ENCODE data around the gene ADORA1.

Gene ADORA1

GRCh38 chr1:203181586-203182386, 54.3 kb downstream of the ADORA1 start:
- no peaks in the 10 kb centered on the region for H3K9me3 Mint-ChIP-seq
- ATAC-seq = no peak
- peaks cover 4% of the 10 kb centered on the region for H3K27me3 Mint-ChIP-seq
- no peak overlapping the region for H3K4me3 Mint-ChIP-seq
- no peaks in the 10 kb centered on the region for H3K36me3 Mint-ChIP-seq (ENCODE audit: low read depth)
- DNase-seq = no peak
- peaks cover 4% of the 10 kb centered on the region for H3K4me1 Mint-ChIP-seq
- H3K27ac Mint-ChIP-seq = no peak overlapping the region

GRCh38 chr1:203182387-203182953, 54.9 kb downstream of the ADORA1 start:
- H3K4me1 Mint-ChIP-seq = peaks cover 8% of the 10 kb centered on the region
- no peaks in the 10 kb centered on the region for H3K9me3 Mint-ChIP-seq
- H3K36me3 Mint-ChIP-seq (ENCODE audit: low read depth) = no peaks in the 10 kb centered on the region
- H3K4me3 Mint-ChIP-seq = no peak overlapping the region
- H3K27me3 Mint-ChIP-seq = peaks cover 6% of the 10 kb centered on the region
- no peak overlapping the region for H3K27ac Mint-ChIP-seq
- ATAC-seq (no peak), DNase-seq (no peak)

GRCh38 chr1:203183828-203184227, 56.3 kb downstream of the ADORA1 start:
- H3K4me3 Mint-ChIP-seq = no peak overlapping the region
- ATAC-seq (no peak), DNase-seq (no peak)
- H3K9me3 Mint-ChIP-seq = no peaks in the 10 kb centered on the region
- no peak overlapping the region for H3K27ac Mint-ChIP-seq
- peaks cover 8% of the 10 kb centered on the region for H3K4me1 Mint-ChIP-seq
- no peaks in the 10 kb centered on the region for H3K36me3 Mint-ChIP-seq (ENCODE audit: low read depth)
- H3K27me3 Mint-ChIP-seq = peaks cover 8% of the 10 kb centered on the region

DNA sequence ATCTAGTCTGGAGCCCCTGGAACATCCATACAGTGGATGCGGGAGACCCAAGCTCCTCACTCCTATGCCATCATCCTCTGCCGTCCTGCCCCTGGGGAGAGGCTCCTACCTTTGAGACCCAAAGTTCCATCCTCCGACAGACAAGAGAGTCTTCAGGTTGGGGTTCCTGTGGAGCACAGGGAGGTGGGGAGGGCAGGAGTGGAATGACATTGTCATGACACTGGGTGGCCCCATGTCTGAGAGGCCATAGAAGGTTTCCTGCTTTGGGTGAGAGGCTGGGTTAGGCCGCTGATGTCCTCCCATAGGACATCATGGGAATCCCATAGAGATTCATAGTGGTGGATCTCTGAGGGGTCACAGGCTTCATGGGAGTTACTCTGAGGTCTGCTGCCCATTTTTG, 56.9 kb downstream of the ADORA1 start:
- H3K4me3 Mint-ChIP-seq = no peak overlapping the region
- DNase-seq (no peak), ATAC-seq (no peak)
- no peak overlapping the region for H3K27ac Mint-ChIP-seq
- H3K36me3 Mint-ChIP-seq (ENCODE audit: low read depth) = no peaks in the 10 kb centered on the region
- peaks cover 8% of the 10 kb centered on the region for H3K27me3 Mint-ChIP-seq
- peaks cover 8% of the 10 kb centered on the region for H3K4me1 Mint-ChIP-seq
- no peaks in the 10 kb centered on the region for H3K9me3 Mint-ChIP-seq

DNA sequence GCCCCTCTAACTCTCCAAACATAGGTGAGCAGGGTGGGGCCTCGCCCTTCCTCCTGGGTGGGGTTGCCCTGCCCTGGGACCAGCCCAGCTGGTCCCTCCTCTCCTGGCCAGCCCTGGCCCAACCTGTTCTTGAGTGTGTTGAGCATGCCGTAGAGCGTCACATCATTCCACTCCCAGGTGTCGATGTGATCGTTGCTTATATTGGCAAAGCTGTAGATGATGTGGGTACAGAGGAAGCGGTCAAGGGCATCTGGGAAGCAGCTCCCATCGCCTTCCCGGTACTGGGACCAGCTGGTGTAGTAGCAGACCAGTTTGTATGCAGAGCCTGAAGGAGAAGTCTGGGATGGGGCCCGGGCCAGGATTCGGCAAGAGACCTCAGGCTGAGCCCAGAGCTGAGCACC, 57.5 kb downstream of the ADORA1 start:
- DNase-seq = no peak
- Mint-ChIP-seq H3K27me3 (peaks cover 8% of the 10 kb centered on the region), H3K4me1 (peaks cover 8% of the 10 kb centered on the region), H3K36me3 (ENCODE audit: low read depth) (no peaks in the 10 kb centered on the region), H3K4me3 (no peak overlapping the region), H3K9me3 (no peaks in the 10 kb centered on the region), H3K27ac (no peak overlapping the region)
- no peak for ATAC-seq

GRCh38 chr1:203185585-203185984, 58.1 kb downstream of the ADORA1 start:
- H3K9me3 Mint-ChIP-seq = no peaks in the 10 kb centered on the region
- no peaks in the 10 kb centered on the region for H3K36me3 Mint-ChIP-seq (ENCODE audit: low read depth)
- no peak overlapping the region for H3K27ac Mint-ChIP-seq
- DNase-seq = no peak
- H3K4me3 Mint-ChIP-seq = no peak overlapping the region
- H3K4me1 Mint-ChIP-seq = peaks cover 8% of the 10 kb centered on the region
- ATAC-seq = no peak
- H3K27me3 Mint-ChIP-seq = peaks cover 8% of the 10 kb centered on the region

DNA sequence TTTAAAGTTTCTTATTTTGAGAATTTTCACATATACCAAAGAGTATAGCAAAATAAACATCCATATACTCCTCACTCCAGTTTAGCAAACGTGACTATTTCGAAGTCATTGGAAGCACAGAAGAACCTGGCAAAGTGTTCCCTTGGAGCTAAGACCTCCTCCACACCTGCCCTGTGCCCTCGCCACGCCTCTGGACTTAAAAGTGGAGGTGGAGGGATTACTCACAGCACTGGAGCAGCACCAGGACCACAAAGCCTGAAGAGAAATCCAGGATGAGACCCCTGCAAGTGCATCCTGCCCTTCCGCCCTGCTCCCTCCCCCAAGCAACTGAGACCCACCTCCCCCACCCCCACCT, 58.5 kb downstream of the ADORA1 start:
- H3K4me1 Mint-ChIP-seq = peaks cover 8% of the 10 kb centered on the region
- no peak overlapping the region for H3K4me3 Mint-ChIP-seq
- H3K27ac Mint-ChIP-seq = no peak overlapping the region
- no peaks in the 10 kb centered on the region for H3K36me3 Mint-ChIP-seq (ENCODE audit: low read depth)
- DNase-seq = no peak
- ATAC-seq = no peak
- H3K9me3 Mint-ChIP-seq = no peaks in the 10 kb centered on the region
- peaks cover 8% of the 10 kb centered on the region for H3K27me3 Mint-ChIP-seq

- Mint-ChIP-seq H3K27ac (no peak within 1 kb of the TSS), H3K4me3 (no peak within 1 kb of the TSS), H3K27me3 (peaks cover 8% of the 10 kb centered on the region), H3K9me3 (no peaks in the 10 kb centered on the region), H3K4me1 (peaks cover 8% of the 10 kb centered on the region), H3K36me3 (ENCODE audit: low read depth) (no peaks in the 10 kb centered on the region)
- DNase-seq = no peak
- peak; percentile 29 for ATAC-seq
Measured at GRCh38 chr1:203186446-203187303, 59.1 kb downstream of the ADORA1 start, which contains the start of gene CHI3L1. Gene CHI3L1 (minus strand): TSS chr1:203186704. CDS start chr1:203186623, 81 bp downstream.

- Mint-ChIP-seq H3K4me1 (peaks cover 8% of the 10 kb centered on the region), H3K4me3 (no peak overlapping the region), H3K27ac (no peak overlapping the region), H3K36me3 (ENCODE audit: low read depth) (no peaks in the 10 kb centered on the region), H3K27me3 (peaks cover 8% of the 10 kb centered on the region), H3K9me3 (no peaks in the 10 kb centered on the region)
- ATAC-seq (no peak), DNase-seq (no peak)
Measured at GRCh38 chr1:203187304-203187685, 59.8 kb downstream of the ADORA1 start.

GRCh38 chr1:203187689-203188264, 60.3 kb downstream of the ADORA1 start:
- Mint-ChIP-seq H3K27ac (no peak overlapping the region), H3K4me3 (no peak overlapping the region), H3K36me3 (ENCODE audit: low read depth) (no peaks in the 10 kb centered on the region), H3K4me1 (peaks cover 8% of the 10 kb centered on the region), H3K9me3 (no peaks in the 10 kb centered on the region), H3K27me3 (peaks cover 8% of the 10 kb centered on the region)
- ATAC-seq = no peak
- DNase-seq = no peak

DNA sequence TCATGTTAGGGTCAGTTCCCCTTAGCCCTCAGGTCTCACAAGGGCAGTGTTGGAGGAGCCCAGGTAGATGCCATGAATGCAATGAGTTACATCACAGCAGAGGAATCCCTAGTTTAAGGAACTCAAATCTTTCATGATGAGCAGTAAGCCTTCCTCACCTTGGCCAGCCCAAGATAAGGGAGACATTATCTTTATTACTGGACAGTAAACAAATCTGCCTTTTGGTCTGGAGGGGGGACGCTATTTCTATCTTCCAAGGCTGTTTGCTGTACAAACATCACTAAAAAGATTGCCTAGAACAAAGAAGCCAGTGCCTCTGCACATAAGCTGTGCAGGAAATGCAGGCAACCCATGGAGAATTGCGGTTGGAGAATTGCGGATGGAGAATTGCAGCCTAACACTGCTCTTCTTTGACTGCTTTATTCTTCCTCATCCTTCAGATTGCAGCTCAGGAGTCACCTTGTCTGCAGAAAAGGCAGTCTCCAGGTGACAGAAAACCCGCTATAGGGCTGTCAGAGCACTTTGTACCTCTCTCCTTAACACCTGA, 61.2 kb downstream of the ADORA1 start:
- H3K4me1 Mint-ChIP-seq = peaks cover 8% of the 10 kb centered on the region
- no peak overlapping the region for H3K4me3 Mint-ChIP-seq
- no peak for ATAC-seq
- no peak for DNase-seq
- peaks cover 8% of the 10 kb centered on the region for H3K27me3 Mint-ChIP-seq
- no peaks in the 10 kb centered on the region for H3K9me3 Mint-ChIP-seq
- H3K36me3 Mint-ChIP-seq (ENCODE audit: low read depth) = no peaks in the 10 kb centered on the region
- no peak overlapping the region for H3K27ac Mint-ChIP-seq

DNA sequence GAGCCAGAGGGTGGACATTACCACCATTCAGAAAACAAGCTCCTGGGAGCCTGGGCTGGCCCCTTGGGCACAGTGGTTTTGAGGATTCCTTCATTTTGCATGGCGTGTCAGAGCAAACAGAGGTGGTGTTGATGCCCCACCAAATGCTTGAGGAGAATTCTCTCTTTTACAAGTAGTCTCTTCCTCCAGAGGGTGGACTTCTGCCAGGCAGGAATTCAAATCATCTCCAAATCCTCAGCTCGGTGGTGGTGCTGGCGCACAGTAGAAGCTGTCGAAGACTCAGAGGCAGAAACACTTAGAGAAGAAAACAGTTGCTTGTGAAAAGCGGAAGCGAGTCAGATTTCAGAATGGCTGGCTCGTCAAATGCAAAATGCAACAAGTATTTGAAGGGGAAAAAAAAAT, 62.4 kb downstream of the ADORA1 start:
- H3K36me3 Mint-ChIP-seq (ENCODE audit: low read depth) = no peaks in the 10 kb centered on the region
- DNase-seq (no peak), ATAC-seq (no peak)
- no peak overlapping the region for H3K27ac Mint-ChIP-seq
- no peak overlapping the region for H3K4me3 Mint-ChIP-seq
- H3K9me3 Mint-ChIP-seq = no peaks in the 10 kb centered on the region
- peaks cover 8% of the 10 kb centered on the region for H3K4me1 Mint-ChIP-seq
- peaks cover 8% of the 10 kb centered on the region for H3K27me3 Mint-ChIP-seq

GRCh38 chr1:203190949-203191348, 63.4 kb downstream of the ADORA1 start:
- H3K27ac Mint-ChIP-seq = no peak overlapping the region
- peaks cover 8% of the 10 kb centered on the region for H3K4me1 Mint-ChIP-seq
- ATAC-seq = no peak
- no peak overlapping the region for H3K4me3 Mint-ChIP-seq
- peaks cover 8% of the 10 kb centered on the region for H3K27me3 Mint-ChIP-seq
- no peak for DNase-seq
- no peaks in the 10 kb centered on the region for H3K9me3 Mint-ChIP-seq
- no peaks in the 10 kb centered on the region for H3K36me3 Mint-ChIP-seq (ENCODE audit: low read depth)

- Mint-ChIP-seq H3K27me3 (peaks cover 4% of the 10 kb centered on the region), H3K36me3 (ENCODE audit: low read depth) (no peaks in the 10 kb centered on the region), H3K27ac (no peak overlapping the region), H3K4me1 (peaks cover 5% of the 10 kb centered on the region), H3K4me3 (no peak overlapping the region), H3K9me3 (no peaks in the 10 kb centered on the region)
- ATAC-seq (no peak), DNase-seq (no peak)
Measured at GRCh38 chr1:203196371-203196770, 68.8 kb downstream of the ADORA1 start.
